GM18951 (cell line): ENCODE results near the gene SLC17A8.

Experiments used
- POLR2A ChIP-seq: IDR thresholded peaks from 4 replicates; pipeline ENCODE4 v1.6.1; 2011; ENCODE audit warnings: mild to moderate bottlenecking; ENCODE audit not compliant: insufficient read length, insufficient read depth; ENCODE audit errors: extremely low read depth
- in situ Hi-C: fragments of 300-500 bp; cut with MboI; formaldehyde crosslinking; loops from one replicate; pipeline ENCODE4 v1.12.0; 2022; ENCODE audit warnings: low sequenced_read_pairs, mixed read lengths, inconsistent platforms; ENCODE audit not compliant: unreplicated experiment

SLC17A8 gene

GRCh38 chr12:100381379-100381778 lies 24.5 kb downstream of the SLC17A8 start:
- TF ChIP-seq POLR2A = no peak

GRCh38 chr12:100382338-100382737 lies 25.5 kb downstream of the SLC17A8 start:
- in situ Hi-C loops = no loop called here
- TF ChIP-seq POLR2A = no peak

More at GRCh38 chr12:100381379-100381778, 24.5 kb downstream of the SLC17A8 start:
- in situ Hi-C loops = no loop called here

DNA sequence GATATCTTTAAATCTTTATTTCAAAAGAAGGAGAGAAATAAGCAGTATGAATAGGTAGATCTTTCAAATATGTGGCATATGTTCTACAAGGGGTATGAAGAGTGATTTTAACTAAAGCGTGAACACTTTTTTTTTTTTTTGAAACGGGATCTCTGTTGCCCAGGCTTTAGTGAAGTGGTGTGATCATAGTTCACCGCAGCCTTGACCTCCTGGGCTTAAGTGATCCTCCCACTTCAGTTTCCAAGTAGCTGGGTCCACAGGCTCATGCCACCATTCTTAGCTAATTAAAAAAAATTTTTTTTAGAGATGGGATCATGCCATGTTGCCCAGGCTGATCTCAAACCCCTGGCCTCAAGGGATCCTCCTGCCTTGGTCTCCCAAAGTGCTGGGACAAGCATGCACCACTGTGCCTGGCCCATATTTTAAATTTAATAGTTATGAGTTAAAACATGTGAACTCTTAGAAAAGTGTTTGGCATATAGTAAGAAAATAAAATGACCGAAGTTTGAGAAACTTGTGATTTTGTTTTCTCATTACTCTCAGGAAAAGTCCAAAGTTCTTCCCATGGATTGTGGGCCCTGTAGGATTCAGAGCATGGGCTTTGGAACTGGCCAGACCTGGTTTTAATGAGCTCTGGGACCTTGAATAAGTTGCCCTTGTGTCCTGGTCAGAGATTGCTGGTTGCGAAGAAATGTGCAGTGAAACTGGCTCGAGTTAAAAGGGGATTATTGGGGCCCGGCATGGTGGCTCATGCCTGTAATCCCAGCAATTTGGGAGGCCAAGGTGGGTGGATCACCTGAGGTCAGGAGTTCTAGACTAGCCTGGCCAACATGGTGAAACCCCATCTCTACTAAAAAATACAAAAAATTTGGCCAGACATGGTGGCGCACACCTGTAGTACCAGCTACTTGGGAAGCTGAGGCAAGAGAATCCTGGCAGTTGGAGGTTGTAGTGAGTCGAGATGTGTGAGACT lies 27.0 kb downstream of the SLC17A8 start:
- in situ Hi-C loops = no loop called here
- TF ChIP-seq POLR2A = no peak

- in situ Hi-C loops = no loop called here
- TF ChIP-seq POLR2A = no peak
Observed at GRCh38 chr12:100384559-100384935, 27.7 kb downstream of the SLC17A8 start.

DNA sequence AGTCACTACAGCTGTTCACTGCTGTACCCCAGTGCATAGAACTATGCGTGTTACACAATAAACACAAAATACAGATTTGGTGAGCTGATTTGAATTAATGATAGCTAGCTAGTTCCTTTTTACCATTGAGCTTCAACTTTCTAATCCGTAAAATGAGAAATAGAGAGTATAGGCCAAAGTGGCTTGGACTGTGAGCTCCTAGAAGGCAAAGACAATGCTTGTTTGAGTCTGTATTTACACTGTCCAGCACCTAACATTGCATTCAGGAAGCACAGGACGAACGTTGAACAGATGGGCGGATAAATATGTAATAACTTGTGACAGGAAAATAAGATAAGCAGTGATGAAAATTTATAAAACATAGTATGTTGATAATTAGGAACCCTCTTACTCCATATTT lies 31.5 kb downstream of the SLC17A8 start:
- in situ Hi-C loops = no loop called here
- no peak for TF ChIP-seq POLR2A

DNA sequence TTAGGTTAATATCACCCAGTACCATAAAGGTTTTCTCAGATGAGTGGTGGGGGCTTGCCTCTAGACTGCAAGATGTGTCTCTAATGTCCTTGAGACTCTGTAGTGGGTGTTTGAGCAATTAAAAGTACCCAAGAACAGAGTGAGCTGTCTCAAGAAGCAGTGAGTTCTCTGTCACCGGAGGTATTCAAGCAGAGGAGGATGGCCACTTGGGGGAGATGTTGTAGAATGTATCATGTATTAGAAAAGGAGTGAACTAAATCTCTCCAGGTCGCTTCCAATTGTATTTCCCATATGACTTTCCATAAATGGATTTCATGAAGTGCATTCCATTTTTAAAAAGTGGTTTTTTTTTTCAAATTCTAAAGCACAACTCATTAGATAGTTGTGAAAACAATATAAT lies 35.0 kb downstream of the SLC17A8 start:
- in situ Hi-C loops = no loop called here
- TF ChIP-seq POLR2A = no peak

DNA sequence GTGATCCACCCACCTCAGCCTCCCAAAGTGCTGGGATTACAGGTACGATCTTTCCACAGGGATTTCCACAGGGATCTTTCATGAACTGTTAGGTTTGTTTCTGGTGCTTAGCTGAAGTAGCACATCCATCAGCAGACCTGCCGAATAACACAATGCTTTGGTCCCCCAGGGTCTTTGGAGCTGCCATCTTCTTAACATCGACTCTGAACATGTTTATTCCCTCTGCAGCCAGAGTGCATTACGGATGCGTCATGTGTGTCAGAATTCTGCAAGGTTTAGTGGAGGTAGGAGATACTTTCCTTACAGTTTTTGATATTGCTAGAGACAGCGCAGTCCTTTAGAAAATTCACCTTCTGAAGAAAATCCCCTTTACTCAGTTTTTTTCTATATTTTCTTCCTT lies 36.3 kb downstream of the SLC17A8 start:
- TF ChIP-seq POLR2A = no peak
- in situ Hi-C loops = no loop called here

GRCh38 chr12:100395811-100396210 lies 38.9 kb downstream of the SLC17A8 start:
- in situ Hi-C loops = no loop called here
- TF ChIP-seq POLR2A = no peak

DNA sequence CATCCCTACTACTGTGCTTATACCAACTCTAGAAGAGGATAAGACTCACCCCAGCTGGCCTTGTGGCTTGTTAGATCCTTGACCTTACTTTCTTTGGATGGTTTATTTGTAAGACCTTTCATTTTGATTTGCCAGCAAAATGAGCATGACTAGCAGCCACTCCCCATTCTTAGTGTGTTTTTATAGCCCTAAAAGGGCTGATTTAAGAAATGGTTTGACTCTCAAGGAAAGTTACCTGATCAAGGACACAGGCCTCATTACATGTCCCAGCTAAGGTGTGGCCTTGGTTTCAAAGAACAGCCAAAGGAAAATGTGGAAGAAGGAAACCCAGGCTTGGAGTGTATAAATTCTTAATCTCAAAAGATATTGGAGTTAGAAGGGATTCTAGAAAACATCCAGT lies 41.4 kb downstream of the SLC17A8 start:
- no peak for TF ChIP-seq POLR2A
- in situ Hi-C loops = no loop called here

DNA sequence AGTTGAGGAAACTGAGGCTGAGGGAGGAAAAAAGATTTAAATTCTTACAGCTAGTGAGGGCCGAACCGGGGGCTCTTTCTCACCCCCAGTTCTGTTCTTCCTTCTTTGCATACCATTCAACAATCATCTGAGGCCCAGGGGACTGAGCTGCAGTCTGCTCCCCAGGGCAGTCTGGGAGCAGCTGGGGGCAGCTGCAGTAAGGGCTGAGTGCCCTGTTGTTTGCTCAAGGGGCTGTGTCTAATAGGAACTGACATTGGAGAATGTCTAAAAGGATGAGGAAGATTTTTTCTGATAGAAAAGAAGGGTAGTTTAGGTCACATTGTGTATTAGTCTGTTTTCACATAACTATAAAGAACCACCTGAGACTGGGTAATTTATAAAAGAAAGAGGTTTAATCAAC lies 42.2 kb downstream of the SLC17A8 start:
- in situ Hi-C loops = no loop called here
- no peak for TF ChIP-seq POLR2A

DNA sequence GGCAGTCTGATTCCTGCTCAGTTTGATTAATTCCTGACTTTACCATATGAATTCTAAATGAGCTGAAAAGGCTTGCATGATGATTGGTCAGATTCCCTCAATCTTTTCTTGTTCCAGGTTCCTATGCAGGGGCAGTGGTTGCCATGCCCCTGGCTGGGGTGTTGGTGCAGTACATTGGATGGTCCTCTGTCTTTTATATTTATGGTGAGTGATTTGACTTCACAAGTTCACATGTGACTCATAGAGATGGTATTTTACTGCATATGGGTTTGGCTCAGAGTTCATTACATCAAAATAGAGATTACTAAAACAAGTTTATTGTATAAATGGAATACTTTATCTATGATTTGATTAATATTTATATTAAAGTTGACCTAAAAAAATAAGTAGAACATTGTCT lies 44.8 kb downstream of the SLC17A8 start:
- TF ChIP-seq POLR2A = no peak
- in situ Hi-C loops = no loop called here

DNA sequence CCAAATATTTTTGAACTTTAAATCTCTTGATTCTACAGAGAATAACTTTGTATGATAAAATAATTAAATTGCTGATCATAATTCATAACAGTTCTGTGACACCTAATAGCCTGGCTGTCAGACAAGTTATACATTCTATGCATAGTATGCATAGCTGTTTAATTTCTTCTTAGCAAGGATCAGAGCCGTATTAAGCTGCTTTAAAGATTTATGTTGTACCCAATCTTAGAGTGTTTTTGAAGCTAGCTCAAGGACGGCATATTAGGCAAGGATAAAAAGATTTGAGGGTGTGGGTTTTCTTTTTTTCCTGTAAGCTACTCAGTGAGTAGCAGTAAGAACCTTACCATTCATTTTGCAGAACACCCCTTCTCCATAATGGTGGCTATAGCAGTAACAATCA lies 45.9 kb downstream of the SLC17A8 start:
- TF ChIP-seq POLR2A = no peak
- in situ Hi-C loops = no loop called here

DNA sequence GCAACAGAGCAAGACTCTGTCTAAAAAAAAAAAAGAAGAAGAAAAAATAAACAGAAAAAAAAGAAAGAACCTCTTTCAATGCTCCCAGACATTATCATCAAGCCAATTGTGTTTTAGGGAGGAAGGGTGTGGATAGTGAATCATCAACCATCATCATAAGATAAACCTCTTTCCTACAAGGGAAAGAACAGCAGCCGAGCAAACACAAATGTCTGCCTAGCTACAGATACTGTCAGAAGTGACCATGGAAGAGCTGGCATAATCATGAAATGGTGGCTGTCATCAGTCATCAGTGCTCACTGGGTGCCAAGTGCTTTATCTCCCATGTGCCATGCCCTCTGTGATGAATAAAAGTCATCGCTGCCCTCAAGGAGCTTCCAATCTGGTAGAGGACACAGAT lies 46.6 kb downstream of the SLC17A8 start:
- in situ Hi-C loops = no loop called here
- no peak for TF ChIP-seq POLR2A

DNA sequence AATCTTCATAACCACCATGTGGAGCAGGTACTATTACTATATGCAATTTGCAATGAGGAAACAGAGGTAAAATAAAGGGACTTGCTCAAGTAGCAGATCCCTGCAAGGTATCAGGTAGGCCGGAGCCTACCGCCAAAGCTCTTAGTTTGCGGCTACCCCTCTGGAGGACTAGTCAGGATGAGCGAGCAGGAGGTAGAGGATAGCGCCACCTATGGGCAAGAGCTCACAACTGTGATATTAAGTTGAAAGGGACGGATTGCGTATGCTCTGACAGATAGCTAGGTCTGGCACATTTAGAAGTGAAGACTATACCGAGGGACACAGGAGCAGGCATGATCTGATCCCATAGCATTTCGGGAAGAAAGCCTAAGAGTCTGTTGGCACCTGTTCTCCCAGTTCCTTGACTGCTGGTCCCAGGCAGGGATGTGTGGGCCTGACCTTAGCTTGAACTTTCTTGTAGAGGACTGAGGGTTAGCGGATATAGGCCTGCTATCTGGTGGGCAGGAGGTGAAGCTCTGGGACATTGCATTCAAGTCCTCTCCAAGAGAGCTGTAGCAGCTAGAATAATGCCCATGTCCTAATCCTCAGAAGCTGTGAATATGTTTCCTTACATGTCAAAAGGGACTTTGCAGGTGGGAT lies 48.0 kb downstream of the SLC17A8 start:
- in situ Hi-C loops = no loop called here

More for the DNA sequence above, 48.0 kb downstream of the SLC17A8 start:
- TF ChIP-seq POLR2A = no peak
